ENCODE measurements around the gene RILPL1.
"Not testable (repeated sequence)": the region's sequence is repeated elsewhere in the genome, so short reads cannot be mapped to it uniquely, and the experiment has no call there.

The RILPL1 gene

GRCh38 chr12:123528858-123529257 is 4.7 kb downstream of the RILPL1 start:
- no peak for DNase-seq

GRCh38 chr12:123526542-123527080 is 6.9 kb downstream of the RILPL1 start:
- no peak for DNase-seq

- DNase-seq: no peak
Measured at GRCh38 chr12:123524378-123524777, 9.1 kb downstream of the RILPL1 start.

GRCh38 chr12:123523518-123523917 is 10.0 kb downstream of the RILPL1 start:
- DNase-seq: no peak

- DNase-seq: no peak
Measured at GRCh38 chr12:123522164-123522563, 11.4 kb downstream of the RILPL1 start.

- DNase-seq: no peak
Measured at GRCh38 chr12:123520567-123521474, 12.7 kb downstream of the RILPL1 start.

GRCh38 chr12:123519141-123520001 is 14.1 kb downstream of the RILPL1 start:
- DNase-seq: no peak

- no peak for DNase-seq
Measured at GRCh38 chr12:123516216-123516780, 17.2 kb downstream of the RILPL1 start.

- DNase-seq: not testable (repeated sequence)
Measured at GRCh38 chr12:123514582-123515221, 18.8 kb downstream of the RILPL1 start.

GRCh38 chr12:123513805-123514204 is 19.7 kb downstream of the RILPL1 start:
- no peak for DNase-seq

GRCh38 chr12:123512838-123513665 is 20.5 kb downstream of the RILPL1 start:
- peak; percentile 20 for DNase-seq

GRCh38 chr12:123506843-123507236 is 26.7 kb downstream of the RILPL1 start:
- no peak for DNase-seq

- DNase-seq: no peak
Measured at GRCh38 chr12:123506059-123506842, 27.3 kb downstream of the RILPL1 start.

- peak; percentile 74 for DNase-seq
Measured at GRCh38 chr12:123502163-123502704, 31.3 kb downstream of the RILPL1 start.

GRCh38 chr12:123499332-123499731 is 34.2 kb downstream of the RILPL1 start:
- DNase-seq: no peak

GRCh38 chr12:123498126-123498825 is 35.2 kb downstream of the RILPL1 start:
- DNase-seq: no peak

GRCh38 chr12:123497065-123497464 is 36.5 kb downstream of the RILPL1 start:
- no peak for DNase-seq

- DNase-seq: no peak
Measured at GRCh38 chr12:123494124-123494851, 39.2 kb downstream of the RILPL1 start.

All from retina (tissue), 1 donor.